Hematopoietic multipotent progenitor cell treated with erythropoietin and hydrocortisone succinate and interleukin-3 and kit ligand, for 15 days (in vitro differentiated cells): Measurements from ENCODE around the gene ZBTB46.
"Not testable (repeated sequence)": the region's sequence is repeated elsewhere in the genome, so short reads cannot be mapped to it uniquely, and the experiment has no call there.

Experiments used
- DNase-seq: peaks from one replicate; pipeline ENCODE4 v3.0.0-alpha.2; 2015; ENCODE audit warnings: low spot score

The ZBTB46 gene

GRCh38 chr20:63814891-63815614 is 16.0 kb downstream of the ZBTB46 start:
- no peak for DNase-seq

GRCh38 chr20:63811491-63811875 is 19.6 kb downstream of the ZBTB46 start:
- no peak for DNase-seq

- DNase-seq = no peak
Measured at GRCh38 chr20:63810730-63811490, 20.2 kb downstream of the ZBTB46 start.

- no peak for DNase-seq
Measured at GRCh38 chr20:63809856-63810255, 21.2 kb downstream of the ZBTB46 start.

- DNase-seq = no peak
Measured at GRCh38 chr20:63808964-63809674, 21.9 kb downstream of the ZBTB46 start.

- no peak for DNase-seq
Measured at GRCh38 chr20:63808145-63808724, 22.8 kb downstream of the ZBTB46 start.

- DNase-seq = no peak
Measured at GRCh38 chr20:63807654-63808053, 23.4 kb downstream of the ZBTB46 start.

GRCh38 chr20:63804308-63804636 is 26.8 kb downstream of the ZBTB46 start:
- DNase-seq = no peak

GRCh38 chr20:63802469-63803240 is 28.4 kb downstream of the ZBTB46 start:
- DNase-seq = no peak

GRCh38 chr20:63801174-63801573 is 29.9 kb downstream of the ZBTB46 start:
- DNase-seq = not testable (repeated sequence)

- DNase-seq = not testable (repeated sequence)
Measured at GRCh38 chr20:63800411-63800810, 30.7 kb downstream of the ZBTB46 start.

- DNase-seq = not testable (repeated sequence)
Measured at GRCh38 chr20:63799127-63799526, 31.9 kb downstream of the ZBTB46 start.

- not testable (repeated sequence) for DNase-seq
Measured at GRCh38 chr20:63797175-63797574, 33.9 kb downstream of the ZBTB46 start.

GRCh38 chr20:63795178-63795830 is 35.8 kb downstream of the ZBTB46 start:
- DNase-seq = no peak

GRCh38 chr20:63794614-63795013 is 36.5 kb downstream of the ZBTB46 start:
- DNase-seq = no peak

GRCh38 chr20:63792866-63793265 is 38.2 kb downstream of the ZBTB46 start:
- DNase-seq = no peak

- DNase-seq = no peak
Measured at GRCh38 chr20:63791497-63792156, 39.4 kb downstream of the ZBTB46 start.

- no peak for DNase-seq
Measured at GRCh38 chr20:63790572-63791168, 40.4 kb downstream of the ZBTB46 start.

GRCh38 chr20:63789836-63790571 is 41.1 kb downstream of the ZBTB46 start:
- DNase-seq = no peak

GRCh38 chr20:63787749-63788148 is 43.3 kb downstream of the ZBTB46 start:
- DNase-seq = no peak
